OCI-LY1 (cell line): ENCODE data around the gene AR.

Source experiments
- H2AFZ ChIP-seq: fragments of 200-600 bp; sonication (generic), shearing (Covaris generic); 2 replicates; pipeline ENCODE4 v1.6.0; 2014; ENCODE audit warnings: antibody characterized with exemption, mild to moderate bottlenecking, low read length
- H3F3A ChIP-seq: fragments of 200-600 bp; sonication (generic), shearing (Covaris generic); 2 replicates; pipeline ENCODE4 v1.6.0; 2014; ENCODE audit warnings: mild to moderate bottlenecking, antibody characterized with exemption, low read length, moderate library complexity; ENCODE audit not compliant: insufficient read depth
- H3K27ac ChIP-seq: fragments of 200-600 bp; sonication (generic); 2 replicates; pipeline ENCODE4 v1.5.1; 2014; ENCODE audit warnings: low read length, mixed run types, mild to moderate bottlenecking, low read depth; ENCODE audit not compliant: poor library complexity, severe bottlenecking
- H3K27me3 ChIP-seq: fragments of 200-600 bp; sonication (generic); 2 replicates; pipeline ENCODE4 v1.6.0; 2014; ENCODE audit warnings: antibody characterized with exemption, mild to moderate bottlenecking, low read length, moderate library complexity; ENCODE audit not compliant: insufficient read depth
- H3K36me3 ChIP-seq: fragments of 200-600 bp; sonication (generic); 2 replicates; pipeline ENCODE4 v1.6.1; 2014; ENCODE audit warnings: mild to moderate bottlenecking, antibody characterized with exemption, low read length, moderate library complexity, mixed read lengths; ENCODE audit not compliant: insufficient read depth
- H3K4me1 ChIP-seq: fragments of 200-600 bp; sonication (generic); 2 replicates; pipeline ENCODE4 v1.5.1; 2014; ENCODE audit warnings: mild to moderate bottlenecking, low read length, moderate library complexity; ENCODE audit not compliant: insufficient read depth, severe bottlenecking
- H3K4me2 ChIP-seq: fragments of 200-600 bp; sonication (generic), shearing (Covaris generic); 2 replicates; pipeline ENCODE4 v1.6.1; 2014; ENCODE audit warnings: low read length
- H3K4me3 ChIP-seq: fragments of 200-600 bp; sonication (generic); 2 replicates; pipeline ENCODE4 v1.5.1; 2014; ENCODE audit warnings: low read length, low read depth, mild to moderate bottlenecking, mixed read lengths; ENCODE audit not compliant: poor library complexity, severe bottlenecking
- H3K79me2 ChIP-seq: fragments of 200-600 bp; shearing (Covaris generic); 2 replicates; pipeline ENCODE4 v1.6.1; 2016; ENCODE audit warnings: mixed run types, low read length, mixed read lengths; ENCODE audit not compliant: insufficient read depth
- H3K9ac ChIP-seq: fragments of 200-600 bp; sonication (generic), shearing (Covaris generic); 2 replicates; pipeline ENCODE4 v1.6.1; 2014; ENCODE audit warnings: mild to moderate bottlenecking, low read length, mixed read lengths
- H3K9me2 ChIP-seq: fragments of 200-600 bp; sonication (generic), shearing (Covaris generic); 2 replicates; pipeline ENCODE4 v1.6.1; 2014; ENCODE audit warnings: low read depth, mild to moderate bottlenecking, low read length, mixed read lengths
- H3K9me3 ChIP-seq: fragments of 200-600 bp; shearing (Covaris generic); 2 replicates; pipeline ENCODE4 v1.6.1; 2014; ENCODE audit warnings: low read length, mixed read lengths
- H4K20me1 ChIP-seq: fragments of 200-600 bp; sonication (generic), shearing (Covaris generic); 2 replicates; pipeline ENCODE4 v1.6.0; 2016; ENCODE audit warnings: mild to moderate bottlenecking, low read length; ENCODE audit not compliant: insufficient read depth
- CTCF ChIP-seq: fragments of 200-600 bp; sonication (generic), shearing (Covaris generic); IDR thresholded peaks from 2 replicates; pipeline ENCODE4 v1.5.1; 2017; ENCODE audit warnings: mild to moderate bottlenecking, antibody characterized with exemption, low read length, moderate library complexity, mixed read lengths
- EZH2 ChIP-seq: fragments of 200-600 bp; sonication (generic), shearing (Covaris generic); IDR thresholded peaks from 2 replicates; pipeline ENCODE4 v1.8.0; 2017; ENCODE audit warnings: borderline replicate concordance, mixed run types, mild to moderate bottlenecking, antibody characterized with exemption, low read length, moderate library complexity, mixed read lengths

AR gene

GRCh38 chrX:67718926-67719325 is 175.1 kb downstream of the AR start:
- Histone ChIP-seq H2AFZ (no peak overlapping the region), H3F3A (no peaks in the 10 kb centered on the region), H3K36me3 (no peaks in the 10 kb centered on the region), H3K9ac (no peak overlapping the region), H3K4me1 (no peaks in the 10 kb centered on the region), H3K4me2 (no peak overlapping the region), H3K4me3 (no peak overlapping the region), H3K9me3 (no peaks in the 10 kb centered on the region), H3K27me3 (no peaks in the 10 kb centered on the region), H3K79me2 (no peaks in the 10 kb centered on the region), H4K20me1 (no peaks in the 10 kb centered on the region), H3K27ac (no peak overlapping the region), H3K9me2 (no peaks in the 10 kb centered on the region)
- TF ChIP-seq CTCF (no peak), EZH2 (no peak)

GRCh38 chrX:67720344-67720743 is 176.5 kb downstream of the AR start:
- H3K36me3 ChIP-seq: no peaks in the 10 kb centered on the region

GRCh38 chrX:67721321-67721720 is 177.5 kb downstream of the AR start:
- Histone ChIP-seq H3K36me3 (no peaks in the 10 kb centered on the region), H3K9me3 (no peaks in the 10 kb centered on the region), H3K27me3 (no peaks in the 10 kb centered on the region), H3K4me1 (no peaks in the 10 kb centered on the region), H2AFZ (no peak overlapping the region), H3K79me2 (no peaks in the 10 kb centered on the region), H3K9me2 (no peaks in the 10 kb centered on the region), H3K9ac (no peak overlapping the region), H3K4me2 (no peak overlapping the region), H3K27ac (no peak overlapping the region), H3F3A (no peaks in the 10 kb centered on the region), H4K20me1 (no peaks in the 10 kb centered on the region), H3K4me3 (no peak overlapping the region)
- TF ChIP-seq CTCF (no peak), EZH2 (no peak)

More at GRCh38 chrX:67720344-67720743, 176.5 kb downstream of the AR start:
- no peaks in the 10 kb centered on the region for H4K20me1 ChIP-seq
- TF ChIP-seq CTCF: no peak
- TF ChIP-seq EZH2: no peak
- no peak overlapping the region for H3K9ac ChIP-seq
- no peaks in the 10 kb centered on the region for H3K4me1 ChIP-seq
- no peak overlapping the region for H3K4me3 ChIP-seq
- no peaks in the 10 kb centered on the region for H3K79me2 ChIP-seq
- no peaks in the 10 kb centered on the region for H3K9me3 ChIP-seq
- H3K27me3 ChIP-seq: no peaks in the 10 kb centered on the region
- no peak overlapping the region for H3K4me2 ChIP-seq
- no peak overlapping the region for H3K27ac ChIP-seq
- H3K9me2 ChIP-seq: no peaks in the 10 kb centered on the region
- no peak overlapping the region for H2AFZ ChIP-seq
- no peaks in the 10 kb centered on the region for H3F3A ChIP-seq
